GM18861 (cell line): Measurements from ENCODE around the gene COL6A3.
"Not testable (repeated sequence)": the region's sequence is repeated elsewhere in the genome, so short reads cannot be mapped to it uniquely, and the experiment has no call there.

ENCODE experiments used
- ATAC-seq: cut with Tn5 transposase; IDR thresholded peaks from one replicate; pipeline ENCODE4 v1.9.1; 2021; ENCODE audit not compliant: unreplicated experiment

Gene COL6A3

GRCh38 chr2:237321746-237322145, 92.2 kb downstream of the COL6A3 start:
- no peak for ATAC-seq

GRCh38 chr2:237320801-237321560, 93.0 kb downstream of the COL6A3 start:
- no peak for ATAC-seq

GRCh38 chr2:237319887-237320286, 94.1 kb downstream of the COL6A3 start:
- no peak for ATAC-seq

- ATAC-seq = no peak
Measured at GRCh38 chr2:237319086-237319820, 94.7 kb downstream of the COL6A3 start.

GRCh38 chr2:237316339-237316738, 97.6 kb downstream of the COL6A3 start:
- ATAC-seq = no peak

DNA sequence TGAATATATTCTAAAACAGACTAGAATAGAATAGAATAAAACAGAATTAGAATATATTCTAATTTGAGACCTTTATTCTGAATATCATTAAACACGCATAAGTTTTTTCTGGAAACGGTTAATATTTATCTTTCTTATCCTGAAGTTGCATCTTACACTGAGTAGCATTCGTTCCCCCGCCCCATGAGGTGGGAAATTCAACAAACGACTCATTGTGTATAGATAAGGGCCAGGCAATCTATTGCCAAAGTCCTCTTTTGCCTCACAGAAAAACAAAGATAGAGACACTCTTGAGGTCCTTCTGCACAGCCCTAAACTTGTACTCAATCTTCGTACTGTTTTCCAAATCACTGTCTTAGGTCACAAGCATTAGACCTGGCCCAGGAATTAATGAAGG, 98.1 kb downstream of the COL6A3 start:
- no peak for ATAC-seq

- no peak for ATAC-seq
Measured at GRCh38 chr2:237315170-237315828, 98.7 kb downstream of the COL6A3 start.

GRCh38 chr2:237314681-237315080, 99.3 kb downstream of the COL6A3 start:
- ATAC-seq = no peak

GRCh38 chr2:237314198-237314597, 99.8 kb downstream of the COL6A3 start:
- ATAC-seq = no peak

DNA sequence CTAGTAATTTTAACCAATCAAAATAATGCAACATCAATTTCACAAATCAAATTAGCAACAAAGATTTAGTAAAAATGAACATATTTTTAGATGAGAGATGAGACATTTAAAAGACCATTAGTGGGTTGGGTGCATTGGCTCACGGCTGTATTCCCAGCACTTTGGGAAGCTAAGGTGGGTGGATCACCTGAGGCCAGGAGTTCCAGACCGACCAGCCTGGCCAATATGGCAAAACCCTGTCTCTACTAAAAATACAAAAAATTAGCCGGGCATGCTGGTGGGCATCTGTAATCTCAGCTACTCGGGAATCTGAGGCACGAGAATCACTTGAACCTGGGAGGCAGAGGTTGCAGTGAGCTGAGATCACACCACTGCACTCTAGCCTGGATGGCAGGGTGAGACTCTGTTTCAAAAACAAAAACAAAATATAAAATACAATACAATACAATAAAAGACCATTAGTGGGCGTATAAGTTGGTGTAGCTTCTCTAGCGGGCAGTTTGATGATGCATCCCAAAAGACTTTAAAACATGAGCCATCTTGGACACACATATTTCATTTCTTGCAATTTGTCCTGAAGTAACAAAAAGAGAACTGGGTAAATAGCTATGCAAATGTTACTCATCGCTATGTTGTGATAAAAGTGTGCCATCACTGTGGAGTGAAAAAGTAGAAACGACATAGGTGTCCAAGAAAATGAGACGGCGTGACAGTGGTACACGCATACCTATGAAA, 101.8 kb downstream of the COL6A3 start:
- ATAC-seq = no peak

DNA sequence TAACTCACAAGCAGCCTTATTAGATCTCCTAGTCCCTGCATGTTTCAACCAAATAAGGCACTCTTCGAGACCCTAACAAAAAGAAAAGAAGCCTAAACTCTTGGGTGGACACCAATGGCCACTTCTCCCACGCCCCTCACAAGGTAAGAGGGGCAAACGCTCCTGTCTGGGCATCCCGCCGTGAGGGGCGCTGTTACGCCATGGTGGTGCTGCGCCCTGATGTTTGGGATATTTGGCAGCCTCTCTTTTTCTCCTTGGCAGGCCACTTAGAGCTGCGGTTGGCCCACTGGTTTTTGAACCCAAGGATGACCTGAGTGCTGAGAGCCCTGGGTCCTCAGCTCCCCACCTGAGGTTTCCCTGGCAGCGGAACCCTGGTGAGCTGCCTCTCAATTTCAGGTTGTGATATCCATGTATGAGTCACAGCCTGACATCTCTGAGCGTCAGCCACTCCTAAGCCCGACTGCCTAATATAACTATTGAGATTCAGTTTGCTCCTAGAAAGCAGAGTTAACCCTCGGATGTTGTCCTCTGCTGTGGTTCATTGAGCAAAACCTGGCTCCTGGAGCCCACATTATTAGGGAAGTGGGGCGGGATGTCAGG, 103.3 kb downstream of the COL6A3 start:
- ATAC-seq = no peak

- no peak for ATAC-seq
Measured at GRCh38 chr2:237309416-237309815, 104.5 kb downstream of the COL6A3 start.

- ATAC-seq = no peak
Measured at GRCh38 chr2:237309011-237309410, 105.0 kb downstream of the COL6A3 start.

GRCh38 chr2:237307474-237307873, 106.5 kb downstream of the COL6A3 start:
- ATAC-seq = no peak

DNA sequence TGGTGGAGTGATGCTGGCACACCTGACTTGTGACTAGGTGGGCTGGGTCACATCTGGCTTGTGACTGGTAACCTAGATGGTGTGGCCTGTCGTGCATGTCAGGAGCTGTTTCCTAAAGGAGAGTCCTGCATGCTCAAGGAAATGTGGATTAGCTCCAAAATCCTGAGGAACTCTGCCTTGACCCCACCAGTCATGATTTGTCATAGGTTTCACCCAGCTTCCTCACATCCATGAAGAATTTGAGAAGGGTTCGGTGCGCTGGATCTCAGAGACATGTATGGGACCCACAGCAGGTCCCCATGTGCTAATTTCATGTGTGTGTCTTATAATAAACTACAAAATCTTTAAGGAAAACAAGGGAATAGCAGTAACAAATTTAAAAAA, 107.2 kb downstream of the COL6A3 start:
- ATAC-seq = no peak

GRCh38 chr2:237306083-237306786, 107.7 kb downstream of the COL6A3 start:
- ATAC-seq = no peak

GRCh38 chr2:237305579-237305978, 108.4 kb downstream of the COL6A3 start:
- no peak for ATAC-seq

GRCh38 chr2:237304763-237305514, 109.0 kb downstream of the COL6A3 start:
- ATAC-seq = no peak

- ATAC-seq = not testable (repeated sequence)
Measured at GRCh38 chr2:237303244-237303643, 110.7 kb downstream of the COL6A3 start.

- ATAC-seq = no peak
Measured at GRCh38 chr2:237301595-237301994, 112.4 kb downstream of the COL6A3 start.
